ENCODE results near the gene IKZF3. TPM values are rescaled to one million over a fixed set of nuclear protein-coding genes. Genes with fewer than 3 reads are reported as not detected.
"Not testable (repeated sequence)": the region's sequence is repeated elsewhere in the genome, so short reads cannot be mapped to it uniquely, and the experiment has no call there.

IKZF3 gene
- polyA plus RNA-seq, 1 of the 3 experiments (the other 2 are of a cell fraction) = not detected

DNA sequence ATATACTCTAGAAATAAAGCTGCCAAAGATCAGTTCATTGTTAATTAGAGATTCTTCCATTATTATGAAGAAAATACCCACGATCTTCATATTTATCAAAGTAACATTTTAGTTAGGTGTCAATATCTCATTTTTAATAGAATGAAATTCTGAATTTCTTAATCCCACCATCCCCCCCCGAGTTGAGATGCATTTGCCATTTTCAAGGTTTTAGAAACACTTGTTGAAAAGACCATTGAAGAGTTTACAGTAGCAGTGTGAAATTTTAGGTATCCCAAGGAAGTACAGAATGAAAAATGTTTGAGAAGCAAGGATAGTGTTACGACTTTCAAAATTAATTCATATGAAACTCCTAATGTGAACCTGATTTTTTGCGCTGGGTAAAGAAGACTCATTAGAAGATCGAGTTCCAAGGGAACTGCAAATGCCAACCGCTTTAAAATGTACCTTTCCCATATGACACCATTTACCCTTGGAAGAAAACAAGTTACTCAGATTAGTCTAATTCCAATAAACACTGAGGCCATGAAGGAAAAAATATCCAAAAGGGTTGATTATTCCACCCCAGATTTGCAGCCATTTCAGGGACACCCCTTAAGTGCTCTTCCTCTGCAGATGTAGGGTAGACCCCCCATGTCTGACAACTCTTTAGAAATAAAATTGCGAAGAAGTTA, 731 bp downstream of the IKZF3 start (continued):
- TF ChIP-seq EZH2phosphoT487 (IDR thresholded peaks at IDR 0.05; ENCODE audit: borderline replicate concordance, low read depth) = no peak
- TF ChIP-seq TCF12 (IDR thresholded peaks at IDR 0.05) = no peak
- no peak for TF ChIP-seq EP300 (IDR thresholded peaks at IDR 0.05; ENCODE audit: borderline replicate concordance in 1 of 2, low read depth in 1 of 2, low read length in 1 of 2)
- TF ChIP-seq, protein P1, sequence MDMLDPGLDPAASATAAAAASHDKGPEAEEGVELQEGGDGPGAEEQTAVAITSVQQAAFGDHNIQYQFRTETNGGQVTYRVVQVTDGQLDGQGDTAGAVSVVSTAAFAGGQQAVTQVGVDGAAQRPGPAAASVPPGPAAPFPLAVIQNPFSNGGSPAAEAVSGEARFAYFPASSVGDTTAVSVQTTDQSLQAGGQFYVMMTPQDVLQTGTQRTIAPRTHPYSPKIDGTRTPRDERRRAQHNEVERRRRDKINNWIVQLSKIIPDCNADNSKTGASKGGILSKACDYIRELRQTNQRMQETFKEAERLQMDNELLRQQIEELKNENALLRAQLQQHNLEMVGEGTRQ (IDR thresholded peaks at IDR 0.05; ENCODE audit: borderline replicate concordance, low read depth, low read length) = no peak
- TF ChIP-seq NFIC (IDR thresholded peaks at IDR 0.05; ENCODE audit: borderline replicate concordance) = no peak
- TF ChIP-seq NRF1 (IDR thresholded peaks at IDR 0.05; ENCODE audit: low read depth, low read length) = no peak
- TF ChIP-seq SMC3 (IDR thresholded peaks at IDR 0.05; ENCODE audit: low read depth, low read length) = no peak
- TF ChIP-seq, protein P2, sequence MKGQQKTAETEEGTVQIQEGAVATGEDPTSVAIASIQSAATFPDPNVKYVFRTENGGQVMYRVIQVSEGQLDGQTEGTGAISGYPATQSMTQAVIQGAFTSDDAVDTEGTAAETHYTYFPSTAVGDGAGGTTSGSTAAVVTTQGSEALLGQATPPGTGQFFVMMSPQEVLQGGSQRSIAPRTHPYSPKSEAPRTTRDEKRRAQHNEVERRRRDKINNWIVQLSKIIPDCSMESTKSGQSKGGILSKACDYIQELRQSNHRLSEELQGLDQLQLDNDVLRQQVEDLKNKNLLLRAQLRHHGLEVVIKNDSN (IDR thresholded peaks at IDR 0.05; ENCODE audit: borderline replicate concordance, low read depth) = no peak
- no peak for TF ChIP-seq ELF1 (IDR thresholded peaks at IDR 0.05)
- TF ChIP-seq JUND (IDR thresholded peaks at IDR 0.05) = no peak

DNA sequence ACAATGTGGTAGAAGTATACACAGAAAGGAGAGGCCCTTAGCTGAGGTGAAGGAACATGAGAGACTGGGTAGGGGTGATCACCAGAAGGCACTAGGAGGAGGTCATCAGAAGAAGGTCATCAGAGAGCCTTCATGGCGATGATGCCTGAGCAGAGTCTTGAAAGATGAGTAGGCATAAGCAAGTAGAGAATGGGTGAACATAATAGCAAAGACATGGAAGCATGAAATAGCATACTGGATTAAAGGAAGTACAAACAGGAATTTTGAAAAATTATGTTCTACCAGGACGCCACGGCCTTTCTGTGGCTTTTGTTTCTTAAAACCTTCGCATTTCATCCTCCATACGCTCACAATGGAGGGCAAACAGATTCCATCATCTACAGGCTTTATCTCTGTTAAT, 2.9 kb downstream of the IKZF3 start:
- POLR2A ChIA-PET = no interaction called here
- TF ChIP-seq POLR2AphosphoS5 (IDR thresholded peaks at IDR 0.05; ENCODE audit: low read depth, low read length) (no peak), EZH2phosphoT487 (IDR thresholded peaks at IDR 0.05; ENCODE audit: borderline replicate concordance, low read depth) (no peak), SMC3 (IDR thresholded peaks at IDR 0.05; ENCODE audit: low read depth, low read length) (no peak), EP300 (IDR thresholded peaks at IDR 0.05; ENCODE audit: borderline replicate concordance in 1 of 2, low read depth in 1 of 2, low read length in 1 of 2) (no peak), TEAD4 (IDR thresholded peaks at IDR 0.05; ENCODE audit: borderline replicate concordance, insufficient read depth) (no peak), NRF1 (IDR thresholded peaks at IDR 0.05; ENCODE audit: low read depth, low read length) (no peak), FOXJ3 (CRISPR knock-in tag; IDR thresholded peaks at IDR 0.05) (no peak), ELF1 (IDR thresholded peaks at IDR 0.05) (no peak), TCF12 (IDR thresholded peaks at IDR 0.05) (no peak), RXRA (IDR thresholded peaks at IDR 0.05; ENCODE audit: borderline replicate concordance, low read depth) (no peak)
- TF ChIP-seq, protein P3, sequence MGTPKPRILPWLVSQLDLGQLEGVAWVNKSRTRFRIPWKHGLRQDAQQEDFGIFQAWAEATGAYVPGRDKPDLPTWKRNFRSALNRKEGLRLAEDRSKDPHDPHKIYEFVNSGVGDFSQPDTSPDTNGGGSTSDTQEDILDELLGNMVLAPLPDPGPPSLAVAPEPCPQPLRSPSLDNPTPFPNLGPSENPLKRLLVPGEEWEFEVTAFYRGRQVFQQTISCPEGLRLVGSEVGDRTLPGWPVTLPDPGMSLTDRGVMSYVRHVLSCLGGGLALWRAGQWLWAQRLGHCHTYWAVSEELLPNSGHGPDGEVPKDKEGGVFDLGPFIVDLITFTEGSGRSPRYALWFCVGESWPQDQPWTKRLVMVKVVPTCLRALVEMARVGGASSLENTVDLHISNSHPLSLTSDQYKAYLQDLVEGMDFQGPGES (IDR thresholded peaks at IDR 0.05; ENCODE audit: low read depth, low read length) = no peak
- TF ChIP-seq, protein P4, sequence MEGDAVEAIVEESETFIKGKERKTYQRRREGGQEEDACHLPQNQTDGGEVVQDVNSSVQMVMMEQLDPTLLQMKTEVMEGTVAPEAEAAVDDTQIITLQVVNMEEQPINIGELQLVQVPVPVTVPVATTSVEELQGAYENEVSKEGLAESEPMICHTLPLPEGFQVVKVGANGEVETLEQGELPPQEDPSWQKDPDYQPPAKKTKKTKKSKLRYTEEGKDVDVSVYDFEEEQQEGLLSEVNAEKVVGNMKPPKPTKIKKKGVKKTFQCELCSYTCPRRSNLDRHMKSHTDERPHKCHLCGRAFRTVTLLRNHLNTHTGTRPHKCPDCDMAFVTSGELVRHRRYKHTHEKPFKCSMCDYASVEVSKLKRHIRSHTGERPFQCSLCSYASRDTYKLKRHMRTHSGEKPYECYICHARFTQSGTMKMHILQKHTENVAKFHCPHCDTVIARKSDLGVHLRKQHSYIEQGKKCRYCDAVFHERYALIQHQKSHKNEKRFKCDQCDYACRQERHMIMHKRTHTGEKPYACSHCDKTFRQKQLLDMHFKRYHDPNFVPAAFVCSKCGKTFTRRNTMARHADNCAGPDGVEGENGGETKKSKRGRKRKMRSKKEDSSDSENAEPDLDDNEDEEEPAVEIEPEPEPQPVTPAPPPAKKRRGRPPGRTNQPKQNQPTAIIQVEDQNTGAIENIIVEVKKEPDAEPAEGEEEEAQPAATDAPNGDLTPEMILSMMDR (IDR thresholded peaks at IDR 0.05) = no peak
- TF ChIP-seq, protein P5, sequence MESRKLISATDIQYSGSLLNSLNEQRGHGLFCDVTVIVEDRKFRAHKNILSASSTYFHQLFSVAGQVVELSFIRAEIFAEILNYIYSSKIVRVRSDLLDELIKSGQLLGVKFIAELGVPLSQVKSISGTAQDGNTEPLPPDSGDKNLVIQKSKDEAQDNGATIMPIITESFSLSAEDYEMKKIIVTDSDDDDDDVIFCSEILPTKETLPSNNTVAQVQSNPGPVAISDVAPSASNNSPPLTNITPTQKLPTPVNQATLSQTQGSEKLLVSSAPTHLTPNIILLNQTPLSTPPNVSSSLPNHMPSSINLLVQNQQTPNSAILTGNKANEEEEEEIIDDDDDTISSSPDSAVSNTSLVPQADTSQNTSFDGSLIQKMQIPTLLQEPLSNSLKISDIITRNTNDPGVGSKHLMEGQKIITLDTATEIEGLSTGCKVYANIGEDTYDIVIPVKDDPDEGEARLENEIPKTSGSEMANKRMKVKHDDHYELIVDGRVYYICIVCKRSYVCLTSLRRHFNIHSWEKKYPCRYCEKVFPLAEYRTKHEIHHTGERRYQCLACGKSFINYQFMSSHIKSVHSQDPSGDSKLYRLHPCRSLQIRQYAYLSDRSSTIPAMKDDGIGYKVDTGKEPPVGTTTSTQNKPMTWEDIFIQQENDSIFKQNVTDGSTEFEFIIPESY (IDR thresholded peaks at IDR 0.05; ENCODE audit: borderline replicate concordance, low read depth) = no peak
- H4K20me1 ChIP-seq (ENCODE audit: insufficient read depth) = no peaks in the 10 kb centered on the region
- DNase-seq = no peak
- no peak overlapping the region; the same call in 1 of the 2 replicates for H2AFZ ChIP-seq (ENCODE audit: low read depth)
- H3K9ac ChIP-seq = no peak overlapping the region
- no peak overlapping the region for H3K4me3 ChIP-seq (ENCODE audit: low read depth in 2 of 2, low read length in 1 of 2)
- H3F3A ChIP-seq (replicated peaks; ENCODE audit: insufficient read depth) = no peaks in the 10 kb centered on the region
- 23% methylated on average over 5 of the region's 5 CpGs for WGBS (ENCODE audit: low lambda C conversion rate)
- no peak overlapping the region for H3K27ac ChIP-seq (ENCODE audit: low read depth in 2 of 2, low read length in 1 of 2)
- peaks cover 5% of the 10 kb centered on the region; the same call in 1 of the 2 replicates for H3K9me3 ChIP-seq
- H3K27me3 ChIP-seq (ENCODE audit: insufficient read depth) = peaks cover 71% of the 10 kb centered on the region
- CTCF ChIA-PET = interaction anchor here (0.7 to 1.0 kb wide), 6 partner anchors 10 to 18 kb away, joined by 3 to 4 read pairs (median 3); no protein-coding TSS in a partner anchor
- H3K4me2 ChIP-seq = no peak overlapping the region
- no peaks in the 10 kb centered on the region for H3K9me2 ChIP-seq
- no peaks in the 10 kb centered on the region for H3K36me3 ChIP-seq (replicated peaks in 1 of 2; ENCODE audit: control insufficient read depth in 1 of 2, insufficient read depth in 2 of 2, low read length in 1 of 2)
- H3K4me1 ChIP-seq (ENCODE audit: control insufficient read depth in 1 of 2, insufficient read depth in 2 of 2, low read depth in 1 of 2, low read length in 1 of 2) = no peaks in the 10 kb centered on the region; a peak in 1 of 4 replicates
- no peaks in the 10 kb centered on the region for H3K79me2 ChIP-seq (ENCODE audit: insufficient read depth)

DNA sequence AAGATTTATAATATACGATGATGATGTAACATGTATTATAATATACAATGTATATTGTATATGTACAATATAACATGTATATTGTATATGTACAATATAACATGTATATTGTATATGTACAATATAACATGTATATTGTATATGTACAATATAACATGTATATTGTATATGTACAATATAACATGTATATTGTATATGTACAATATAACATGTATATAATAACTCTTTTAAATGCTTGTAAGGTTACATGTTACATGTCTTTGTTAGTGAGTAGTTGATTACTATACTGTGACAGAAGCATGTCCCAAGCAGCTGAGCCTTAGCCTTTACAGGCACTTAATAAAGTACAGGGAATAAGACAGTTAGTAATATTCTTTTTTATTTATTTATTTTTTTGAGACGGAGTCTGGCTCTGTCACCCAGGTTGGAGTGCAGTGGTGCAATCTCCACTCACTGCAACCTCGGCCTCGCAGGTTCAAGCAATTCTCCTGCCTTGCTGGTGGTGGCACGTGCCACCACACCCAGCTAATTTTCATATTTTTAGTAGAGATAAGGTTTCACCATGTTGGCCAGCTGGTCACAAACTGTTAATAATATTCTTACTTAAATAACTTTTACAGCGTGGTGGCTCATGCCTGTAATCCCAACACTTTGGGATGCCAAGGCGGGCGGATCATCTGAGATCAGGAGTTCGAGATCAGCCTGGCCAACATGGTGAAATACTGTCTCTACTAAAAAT, 8.0 kb downstream of the IKZF3 start:
- H3K79me2 ChIP-seq (ENCODE audit: insufficient read depth); H3K9me2 ChIP-seq: not testable (repeated sequence)
- 20% methylated on average over 9 of the region's 9 CpGs for WGBS (ENCODE audit: low lambda C conversion rate)

More for the DNA sequence above, 8.0 kb downstream of the IKZF3 start:
- DNase-seq; H3K4me3 ChIP-seq (ENCODE audit: low read depth in 2 of 2, low read length in 1 of 2); H3K4me2 ChIP-seq; CTCF ChIA-PET; H3K9me3 ChIP-seq; H4K20me1 ChIP-seq (ENCODE audit: insufficient read depth); POLR2A ChIA-PET; H3F3A ChIP-seq (replicated peaks; ENCODE audit: insufficient read depth); H2AFZ ChIP-seq (ENCODE audit: low read depth); H3K9ac ChIP-seq; H3K27ac ChIP-seq (ENCODE audit: low read depth in 2 of 2, low read length in 1 of 2); H3K36me3 ChIP-seq (replicated peaks in 1 of 2; ENCODE audit: control insufficient read depth in 1 of 2, insufficient read depth in 2 of 2, low read length in 1 of 2); H3K4me1 ChIP-seq (ENCODE audit: control insufficient read depth in 1 of 2, insufficient read depth in 2 of 2, low read depth in 1 of 2, low read length in 1 of 2): not testable (repeated sequence)
- H3K27me3 ChIP-seq (ENCODE audit: insufficient read depth) = peaks cover 50% of the 10 kb centered on the region; the same call in 1 of the 2 replicates

All from SK-N-SH (cell line).